HL-60/S4 treated with phorbol 12-myristate 13-acetate at 8.2 ng/mL for 4 days and 3 days (cell line): ENCODE results near the gene NPY4R.
"Not testable (repeated sequence)": the region's sequence is repeated elsewhere in the genome, so short reads cannot be mapped to it uniquely, and the experiment has no call there.

ENCODE experiments used
- in situ Hi-C: fragments of 300-500 bp; cut with MboI; formaldehyde crosslinking; loops from 2 replicates; pipeline ENCODE4 v1.15.0; 2022; ENCODE audit warnings: low sequenced_read_pairs

The NPY4R gene, protein sequence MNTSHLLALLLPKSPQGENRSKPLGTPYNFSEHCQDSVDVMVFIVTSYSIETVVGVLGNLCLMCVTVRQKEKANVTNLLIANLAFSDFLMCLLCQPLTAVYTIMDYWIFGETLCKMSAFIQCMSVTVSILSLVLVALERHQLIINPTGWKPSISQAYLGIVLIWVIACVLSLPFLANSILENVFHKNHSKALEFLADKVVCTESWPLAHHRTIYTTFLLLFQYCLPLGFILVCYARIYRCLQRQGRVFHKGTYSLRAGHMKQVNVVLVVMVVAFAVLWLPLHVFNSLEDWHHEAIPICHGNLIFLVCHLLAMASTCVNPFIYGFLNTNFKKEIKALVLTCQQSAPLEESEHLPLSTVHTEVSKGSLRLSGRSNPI

DNA sequence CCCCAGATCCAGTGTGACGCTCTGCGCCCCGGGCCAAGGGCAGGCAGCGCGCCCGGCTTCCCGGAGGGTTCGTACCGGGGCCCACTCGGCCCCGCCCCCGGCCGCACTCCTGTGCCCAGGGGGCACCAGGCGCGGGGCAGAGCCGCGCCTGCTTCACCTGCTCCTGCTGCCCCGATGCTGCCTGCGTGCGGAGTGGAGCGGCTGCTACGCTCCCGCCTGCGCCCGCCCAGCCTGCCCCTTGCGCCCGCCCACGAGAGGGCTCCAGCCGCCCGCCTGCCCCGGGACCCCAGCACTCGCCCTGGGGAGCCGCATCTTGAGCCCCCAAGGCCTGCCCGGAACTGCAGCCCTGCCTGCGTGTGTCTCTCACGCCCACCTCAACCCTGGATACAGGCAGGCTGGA lies at the start of gene NPY4R:
Gene NPY4R, minus strand, starts transcription at position 194 of the 400 bp plus-strand sequence. CDS start 3,323 bp downstream, outside the sequence.
- in situ Hi-C loops = not testable (repeated sequence)

DNA sequence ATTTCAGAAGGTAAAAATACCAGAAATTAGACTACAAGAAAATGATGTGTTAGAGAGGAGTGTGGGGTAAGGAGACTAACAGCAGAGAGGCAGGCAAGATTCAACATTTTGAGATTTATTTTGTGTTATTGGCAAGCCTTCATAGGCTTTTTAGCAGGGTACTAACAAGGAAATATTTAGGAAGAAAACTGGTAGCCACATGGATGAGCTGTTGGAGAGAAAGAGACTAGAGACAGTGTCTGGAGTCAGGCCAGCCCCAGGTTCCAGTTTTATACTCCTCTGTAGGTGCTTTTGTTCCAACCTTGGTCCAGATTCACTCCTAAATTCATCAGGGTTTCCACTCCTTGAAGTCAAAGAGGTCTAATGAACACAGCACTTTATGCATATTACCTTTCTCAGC lies 49.6 kb upstream of the NPY4R start:
- in situ Hi-C loops = no loop called here

DNA sequence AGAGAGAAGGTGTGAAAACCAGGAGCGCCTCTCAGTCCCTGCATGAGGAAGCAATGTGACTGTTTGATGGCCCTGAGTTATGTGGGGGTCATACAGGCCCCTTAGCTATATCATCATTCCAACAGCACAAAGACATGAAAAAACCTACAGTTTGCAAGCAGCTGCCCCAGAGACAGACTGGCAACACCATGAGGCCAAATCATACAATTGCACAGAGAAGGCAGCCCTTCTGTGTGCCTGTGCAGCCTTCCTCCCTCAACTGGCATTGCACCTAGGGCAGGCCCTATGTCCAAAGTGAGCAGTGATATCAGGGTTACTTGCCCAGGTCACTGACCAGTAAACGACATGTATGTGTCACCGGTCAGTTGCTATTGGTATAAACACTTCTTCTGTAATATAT lies 49.1 kb upstream of the NPY4R start:
- in situ Hi-C loops = no loop called here

GRCh38 chr10:46514431-46514861 lies 48.7 kb upstream of the NPY4R start:
- in situ Hi-C loops = no loop called here

DNA sequence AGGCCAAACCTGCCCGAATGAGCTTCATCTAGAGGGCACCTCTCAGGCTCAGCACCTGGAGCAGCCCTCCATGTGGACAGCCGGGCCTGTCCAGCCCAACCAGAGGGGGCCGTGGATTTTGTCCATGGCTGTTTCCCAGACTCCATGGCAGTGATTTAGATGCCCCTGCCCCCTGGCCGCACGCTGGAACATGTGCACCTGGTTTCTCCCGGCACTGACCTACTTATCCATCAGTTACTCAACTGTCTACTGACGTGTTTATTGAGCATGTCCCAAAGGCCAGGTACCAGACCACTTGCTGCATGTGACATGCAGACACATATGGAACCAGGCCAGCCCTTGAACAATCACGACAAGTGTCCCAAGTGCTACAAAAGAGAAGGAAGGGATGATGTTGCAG lies 47.6 kb upstream of the NPY4R start:
- in situ Hi-C loops = not testable (repeated sequence)

DNA sequence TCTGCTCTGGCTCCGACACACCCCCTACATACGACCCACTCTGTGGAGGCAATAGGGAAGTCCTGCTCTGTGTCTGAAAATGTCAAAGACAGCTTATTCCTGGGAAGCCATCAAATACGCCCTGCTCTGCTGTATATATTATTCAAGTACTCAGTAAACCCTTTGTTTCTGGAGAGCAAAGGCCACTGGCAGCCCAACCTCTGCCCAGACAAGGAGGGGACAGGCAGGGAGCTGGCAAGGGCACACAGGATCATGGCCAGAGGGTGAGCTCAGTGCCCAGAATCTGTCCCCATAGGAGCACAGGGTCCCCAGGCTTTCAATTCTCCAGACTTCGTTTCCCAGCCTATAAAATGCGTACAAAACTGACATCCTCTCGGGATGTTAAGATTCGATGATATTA lies 47.0 kb upstream of the NPY4R start:
- in situ Hi-C loops = not testable (repeated sequence)

- in situ Hi-C loops = not testable (repeated sequence)
Observed at GRCh38 chr10:46512002-46512401, 46.2 kb upstream of the NPY4R start.

GRCh38 chr10:46499990-46500389 lies 34.2 kb upstream of the NPY4R start:
- in situ Hi-C loops = not testable (repeated sequence)

- in situ Hi-C loops = not testable (repeated sequence)
Observed at GRCh38 chr10:46498985-46499703, 33.4 kb upstream of the NPY4R start.

DNA sequence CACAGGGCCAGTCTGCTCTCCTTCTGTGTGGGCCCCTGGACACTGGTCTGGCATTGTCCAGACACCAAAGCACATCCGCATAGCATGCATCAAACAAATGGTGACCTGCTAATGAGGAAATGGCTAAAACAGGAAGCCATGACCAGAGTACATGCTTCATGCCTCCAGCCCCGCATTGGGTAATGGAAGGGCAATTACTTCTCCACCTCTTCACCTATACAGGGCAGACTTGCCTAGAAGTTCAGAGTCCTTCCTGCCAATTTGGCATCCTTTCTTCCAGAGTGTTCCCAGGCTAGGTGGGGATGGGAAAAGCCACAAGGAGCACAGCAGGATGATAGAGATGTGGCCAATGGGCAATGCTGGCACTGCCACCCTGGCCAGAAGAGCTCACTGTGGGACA lies 32.1 kb upstream of the NPY4R start:
- in situ Hi-C loops = not testable (repeated sequence)

- in situ Hi-C loops = not testable (repeated sequence)
Observed at GRCh38 chr10:46497401-46497800, 31.6 kb upstream of the NPY4R start.

DNA sequence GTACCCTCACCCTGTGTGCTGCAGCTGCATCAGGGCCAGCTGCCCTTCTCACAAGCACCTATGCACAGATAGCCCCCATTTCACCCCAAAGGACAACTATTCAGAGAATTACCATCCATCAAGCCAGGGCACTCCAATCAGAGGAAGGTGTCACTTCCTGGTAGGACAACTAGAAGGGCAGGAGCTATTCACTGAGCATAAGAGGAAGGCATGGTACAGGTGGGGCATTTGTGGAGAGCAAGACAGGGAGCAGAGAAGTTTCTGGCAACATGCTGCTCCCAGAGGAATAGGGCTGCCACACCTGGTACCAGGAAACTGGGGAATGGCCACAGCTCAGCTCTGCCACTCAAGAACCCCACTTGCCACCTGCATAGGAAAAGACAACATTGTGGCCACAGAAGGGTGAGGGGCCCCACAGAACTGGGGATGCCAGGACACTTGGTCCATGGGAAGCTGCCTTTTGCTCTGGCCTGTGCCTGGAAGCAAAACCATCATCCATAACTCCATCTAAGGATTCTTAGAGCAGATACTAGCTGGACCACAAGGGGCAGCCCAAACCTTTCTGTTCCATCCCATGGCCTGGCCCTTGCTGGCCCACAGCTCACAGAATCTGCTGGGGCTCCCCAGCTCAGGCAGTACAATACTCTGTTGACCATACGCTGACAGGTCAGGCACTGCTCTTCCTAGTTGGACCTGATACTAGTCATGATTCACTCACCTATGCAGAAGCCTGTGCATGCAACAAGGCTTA lies 25.8 kb upstream of the NPY4R start:
- in situ Hi-C loops = not testable (repeated sequence)

GRCh38 chr10:46490285-46490684 lies 24.5 kb upstream of the NPY4R start:
- in situ Hi-C loops = not testable (repeated sequence)

GRCh38 chr10:46486459-46486858 lies 20.7 kb upstream of the NPY4R start:
- in situ Hi-C loops = not testable (repeated sequence)

- in situ Hi-C loops = not testable (repeated sequence)
Observed at GRCh38 chr10:46474746-46475320, 9.1 kb upstream of the NPY4R start.

GRCh38 chr10:46473758-46474157 lies 8.0 kb upstream of the NPY4R start:
- in situ Hi-C loops = not testable (repeated sequence)

- in situ Hi-C loops = not testable (repeated sequence)
Observed at GRCh38 chr10:46470134-46470533, 4.4 kb upstream of the NPY4R start.

DNA sequence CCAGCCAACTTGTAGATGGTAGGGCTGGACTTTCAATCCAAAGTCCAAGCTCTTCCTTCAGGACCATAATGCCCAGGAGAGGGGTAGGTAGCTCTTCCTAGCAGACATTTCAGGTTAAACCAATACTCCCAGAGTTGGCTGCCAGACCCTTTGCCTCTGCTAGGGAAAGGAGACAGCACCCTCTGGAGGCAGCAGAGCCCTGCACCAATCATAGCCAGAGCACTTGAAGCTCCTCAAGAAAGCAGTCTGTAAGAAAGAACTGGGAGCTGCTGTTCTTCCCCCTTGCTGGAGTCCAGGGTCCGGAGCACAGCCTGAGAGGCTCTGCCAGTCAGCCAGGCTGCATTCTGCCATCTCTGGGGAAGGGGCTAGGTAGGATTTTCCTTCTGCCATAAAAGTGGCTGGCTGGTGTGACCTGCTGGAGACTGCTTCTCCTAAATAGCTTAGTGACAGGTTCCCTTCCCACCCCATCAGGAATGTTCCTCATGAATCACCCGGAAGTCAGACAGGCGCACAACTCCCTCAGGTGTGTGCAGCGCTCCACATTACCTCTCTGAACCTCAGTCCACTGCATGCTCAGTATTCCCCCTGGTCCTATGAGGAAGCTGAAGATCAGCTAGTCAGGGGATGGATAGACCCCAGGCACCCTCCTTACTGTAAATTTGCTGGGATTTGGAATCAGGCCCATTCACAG lies 2.5 kb upstream of the NPY4R start:
- in situ Hi-C loops = not testable (repeated sequence)

GRCh38 chr10:46463608-46464007 lies 2.1 kb downstream of the NPY4R start:
- in situ Hi-C loops = not testable (repeated sequence)

- in situ Hi-C loops = not testable (repeated sequence)
Observed at GRCh38 chr10:46462276-46462675, 3.5 kb downstream of the NPY4R start.
